ENCODE data around the gene PLCB1.

- no peak for TF ChIP-seq POLR2A (IDR thresholded peaks at IDR 0.05)
- TF ChIP-seq CTCF (IDR thresholded peaks at IDR 0.05): no peak
Measured at GRCh38 chr20:8303651-8304050, 171.6 kb downstream of the PLCB1 start.

Measured in uterus (tissue), 2 donors.